HEK293 (cell line): ENCODE results near the gene PARD3B.

Source experiments
- CTCF ChIA-PET: fragments of 350-600 bp; formaldehyde crosslinking; extraction: SDS; loops from one replicate; lab custom pipeline; 2021; ENCODE audit warnings: antibody characterized with exemption; lab: Yijun Ruan, JAX
- POLR2A ChIA-PET: fragments of 300-600 bp; formaldehyde crosslinking; extraction: SDS; loops from one replicate; lab custom pipeline; 2020; ENCODE audit warnings: antibody characterized with exemption, inconsistent platforms; lab: Yijun Ruan, JAX
- H3K27ac ChIP-seq: fragments of 200-500 bp; sonication (Bioruptor generic); 2 replicates; pipeline ENCODE4 v1.5.1; 2014; ENCODE audit warnings: low read depth, low read length, control low read depth, inconsistent platforms; ENCODE audit errors: extremely low read depth
- H3K36me3 ChIP-seq, 2 experiments: fragments of 200-500 bp in 1 of 2; sonication (Bioruptor generic) in 1 of 2; 1 replicate in 1 of 2; 2 replicates in 1 of 2; pipeline ENCODE4 v1.5.1; 2014 to 2017; ENCODE audit warnings: inconsistent platforms in 2 of 2, low read length in 2 of 2; ENCODE audit not compliant: control insufficient read depth in 2 of 2, insufficient read depth in 1 of 2
- H3K4me1 ChIP-seq: fragments of 200-500 bp; sonication (Bioruptor generic); 2 replicates; pipeline ENCODE4 v1.5.1; 2014; ENCODE audit warnings: mild to moderate bottlenecking, low read length, inconsistent platforms; ENCODE audit not compliant: control insufficient read depth, insufficient read depth
- H3K4me3 ChIP-seq: 2 replicates; pipeline ENCODE4 v1.5.1; 2011; ENCODE audit warnings: low read depth, mild to moderate bottlenecking, control low read depth, low read length, moderate library complexity
- H3K9me3 ChIP-seq: fragments of 200-500 bp; sonication (Bioruptor generic); 2 replicates; pipeline ENCODE4 v1.5.1; 2014; ENCODE audit warnings: low read depth, low read length, inconsistent platforms; ENCODE audit not compliant: control insufficient read depth, insufficient read depth
- GLIS1 ChIP-seq: fragments of 450-650 bp; formaldehyde crosslinking; IDR thresholded peaks from 2 replicates; pipeline ENCODE4 v1.5.1; 2016; ENCODE audit warnings: missing biosample characterization, missing genetic modification characterization
- KLF8 ChIP-seq: fragments of 450-650 bp; formaldehyde crosslinking; IDR thresholded peaks from 2 replicates; pipeline ENCODE4 v1.5.1; 2016; ENCODE audit warnings: missing biosample characterization, missing genetic modification characterization
- MEIS1 ChIP-seq: sonication (generic); formaldehyde crosslinking; IDR thresholded peaks from 2 replicates; pipeline ENCODE4 v1.8.1; 2022; ENCODE audit warnings: missing genetic modification reagents, mild to moderate bottlenecking, borderline replicate concordance
- SALL2 ChIP-seq: fragments of 450-650 bp; formaldehyde crosslinking; IDR thresholded peaks from 2 replicates; pipeline ENCODE4 v1.5.0; 2017; ENCODE audit warnings: missing biosample characterization, mild to moderate bottlenecking, missing genetic modification characterization, borderline replicate concordance
- TCF7L2 ChIP-seq: IDR thresholded peaks from 2 replicates; pipeline ENCODE4 v1.6.1; 2011; ENCODE audit warnings: low read depth, mild to moderate bottlenecking, inconsistent platforms, low read length, moderate library complexity, borderline replicate concordance
- ZNF18 ChIP-seq: fragments of 450-650 bp; formaldehyde crosslinking; IDR thresholded peaks from 2 replicates; pipeline ENCODE4 v1.5.1; 2016; ENCODE audit warnings: missing biosample characterization, missing genetic modification characterization
- ZNF19 ChIP-seq: fragments of 450-650 bp; formaldehyde crosslinking; IDR thresholded peaks from 2 replicates; pipeline ENCODE4; 2016; ENCODE audit warnings: missing biosample characterization, missing genetic modification characterization, low read depth
- ZNF211 ChIP-seq: fragments of 450-650 bp; formaldehyde crosslinking; IDR thresholded peaks from 2 replicates; pipeline ENCODE4 v1.5.1; 2016; ENCODE audit warnings: low read depth, missing biosample characterization, missing genetic modification characterization
- ZNF311 ChIP-seq: fragments of 450-650 bp; formaldehyde crosslinking; IDR thresholded peaks from 2 replicates; pipeline ENCODE4 v1.5.1; 2017; ENCODE audit warnings: missing biosample characterization, missing genetic modification characterization, borderline replicate concordance
- ZNF37A ChIP-seq: fragments of 450-650 bp; IDR thresholded peaks from 2 replicates; pipeline ENCODE4 v1.5.1; 2018; ENCODE audit warnings: missing biosample characterization, missing genetic modification characterization
- ZNF521 ChIP-seq: fragments of 450-650 bp; formaldehyde crosslinking; IDR thresholded peaks from 2 replicates; pipeline ENCODE4 v1.5.1; 2017; ENCODE audit warnings: missing biosample characterization, mild to moderate bottlenecking, missing genetic modification characterization
- ZNF549 ChIP-seq: fragments of 450-650 bp; IDR thresholded peaks from 2 replicates; pipeline ENCODE4 v1.5.1; 2018; ENCODE audit warnings: missing biosample characterization, missing genetic modification characterization, mild to moderate bottlenecking, inconsistent platforms, moderate library complexity
- ZNF600 ChIP-seq: fragments of 450-650 bp; formaldehyde crosslinking; IDR thresholded peaks from 2 replicates; pipeline ENCODE4 v1.5.1; 2016; ENCODE audit warnings: missing biosample characterization, missing genetic modification characterization
- ZNF677 ChIP-seq: fragments of 450-650 bp; IDR thresholded peaks from 2 replicates; pipeline ENCODE4 v1.5.0; 2018; ENCODE audit warnings: missing biosample characterization, mild to moderate bottlenecking, missing genetic modification characterization, moderate library complexity
- ZNF747 ChIP-seq: fragments of 450-650 bp; formaldehyde crosslinking; IDR thresholded peaks from 2 replicates; pipeline ENCODE4 v1.5.1; 2016; ENCODE audit warnings: missing biosample characterization, missing genetic modification characterization
- ZNF777 ChIP-seq: fragments of 450-650 bp; formaldehyde crosslinking; IDR thresholded peaks from 2 replicates; pipeline ENCODE4 v1.5.1; 2017; ENCODE audit warnings: missing biosample characterization, missing genetic modification characterization, borderline replicate concordance
- ZSCAN16 ChIP-seq: fragments of 450-650 bp; formaldehyde crosslinking; IDR thresholded peaks from 2 replicates; pipeline ENCODE4 v1.5.1; 2016; ENCODE audit warnings: missing biosample characterization, missing genetic modification characterization
- TF ChIP-seq, protein P1 (sequence below): fragments of 450-650 bp; formaldehyde crosslinking; IDR thresholded peaks from 2 replicates; pipeline ENCODE4 v1.5.1; 2017; ENCODE audit warnings: missing biosample characterization, mild to moderate bottlenecking, missing genetic modification characterization, moderate library complexity
- TF ChIP-seq, protein P2 (sequence below): fragments of 450-650 bp; formaldehyde crosslinking; IDR thresholded peaks from 2 replicates; pipeline ENCODE4 v1.5.1; 2016; ENCODE audit warnings: missing biosample characterization, missing genetic modification characterization, borderline replicate concordance

Gene PARD3B

GRCh38 chr2:204678031-204678430 is 132.8 kb downstream of the PARD3B start:
- Histone ChIP-seq H3K27ac (no peak overlapping the region), H3K36me3 (no peaks in the 10 kb centered on the region), H3K4me1 (peaks cover 3% of the 10 kb centered on the region), H3K9me3 (no peaks in the 10 kb centered on the region), H3K4me3 (no peak overlapping the region)
- ChIA-PET CTCF (interaction anchor here (0.7 to 1.1 kb wide), 2 partner anchors 17 to 106 kb away, joined by 3 read pairs; no protein-coding TSS in a partner anchor), POLR2A (no interaction called here)
- no peak for TF ChIP-seq ZNF747 (tag by site-specific recombination)
- no peak for TF ChIP-seq MEIS1 (CRISPR knock-in tag)
- no peak for TF ChIP-seq TCF7L2
- TF ChIP-seq KLF8: no peak
- TF ChIP-seq, protein P1, sequence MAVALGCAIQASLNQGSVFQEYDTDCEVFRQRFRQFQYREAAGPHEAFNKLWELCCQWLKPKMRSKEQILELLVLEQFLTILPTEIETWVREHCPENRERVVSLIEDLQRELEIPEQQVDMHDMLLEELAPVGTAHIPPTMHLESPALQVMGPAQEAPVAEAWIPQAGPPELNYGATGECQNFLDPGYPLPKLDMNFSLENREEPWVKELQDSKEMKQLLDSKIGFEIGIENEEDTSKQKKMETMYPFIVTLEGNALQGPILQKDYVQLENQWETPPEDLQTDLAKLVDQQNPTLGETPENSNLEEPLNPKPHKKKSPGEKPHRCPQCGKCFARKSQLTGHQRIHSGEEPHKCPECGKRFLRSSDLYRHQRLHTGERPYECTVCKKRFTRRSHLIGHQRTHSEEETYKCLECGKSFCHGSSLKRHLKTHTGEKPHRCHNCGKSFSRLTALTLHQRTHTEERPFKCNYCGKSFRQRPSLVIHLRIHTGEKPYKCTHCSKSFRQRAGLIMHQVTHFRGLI: no peak
- TF ChIP-seq ZNF18 (tag by site-specific recombination): no peak
- TF ChIP-seq GLIS1 (tag by site-specific recombination): no peak
- TF ChIP-seq, all 188 proteins: peak for 0

DNA sequence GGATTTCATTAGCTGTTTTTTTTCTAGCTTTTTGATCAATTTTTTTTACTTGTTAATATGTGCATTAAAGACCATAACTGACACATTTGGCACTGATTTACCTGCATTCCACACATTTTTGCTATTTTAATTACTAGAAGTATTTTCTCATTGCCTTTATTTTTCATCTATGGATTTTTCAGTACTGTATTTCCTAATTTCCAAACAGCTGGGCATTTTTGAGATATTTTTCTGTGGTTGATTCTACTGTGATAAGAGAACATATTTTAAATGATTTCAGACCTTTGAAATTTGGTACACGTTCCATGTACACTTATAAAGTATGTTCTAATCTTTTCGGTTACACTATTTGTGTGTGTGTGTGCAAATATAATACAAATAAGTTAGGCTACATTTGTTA is 135.3 kb downstream of the PARD3B start:
- peaks cover 3% of the 10 kb centered on the region for H3K4me1 ChIP-seq
- no peaks in the 10 kb centered on the region for H3K9me3 ChIP-seq
- no peak overlapping the region for H3K27ac ChIP-seq
- H3K36me3 ChIP-seq: no peaks in the 10 kb centered on the region
- CTCF ChIA-PET: interaction anchor here (0.7 kb wide), 2 partner anchors 23 to 33 kb away, joined by 3 read pairs; no protein-coding TSS in a partner anchor
- TF ChIP-seq ZNF37A (tag by site-specific recombination) (no peak), ZNF600 (no peak)
- POLR2A ChIA-PET: no interaction called here
- no peak overlapping the region for H3K4me3 ChIP-seq

- H3K27ac ChIP-seq: no peak overlapping the region
- no peaks in the 10 kb centered on the region for H3K36me3 ChIP-seq
- ChIA-PET CTCF (no interaction called here), POLR2A (no interaction called here)
- no peaks in the 10 kb centered on the region for H3K9me3 ChIP-seq
- H3K4me1 ChIP-seq: peaks cover 3% of the 10 kb centered on the region
- H3K4me3 ChIP-seq: no peak overlapping the region
- TF ChIP-seq ZNF211 (tag by site-specific recombination): no peak
- TF ChIP-seq, protein P2, sequence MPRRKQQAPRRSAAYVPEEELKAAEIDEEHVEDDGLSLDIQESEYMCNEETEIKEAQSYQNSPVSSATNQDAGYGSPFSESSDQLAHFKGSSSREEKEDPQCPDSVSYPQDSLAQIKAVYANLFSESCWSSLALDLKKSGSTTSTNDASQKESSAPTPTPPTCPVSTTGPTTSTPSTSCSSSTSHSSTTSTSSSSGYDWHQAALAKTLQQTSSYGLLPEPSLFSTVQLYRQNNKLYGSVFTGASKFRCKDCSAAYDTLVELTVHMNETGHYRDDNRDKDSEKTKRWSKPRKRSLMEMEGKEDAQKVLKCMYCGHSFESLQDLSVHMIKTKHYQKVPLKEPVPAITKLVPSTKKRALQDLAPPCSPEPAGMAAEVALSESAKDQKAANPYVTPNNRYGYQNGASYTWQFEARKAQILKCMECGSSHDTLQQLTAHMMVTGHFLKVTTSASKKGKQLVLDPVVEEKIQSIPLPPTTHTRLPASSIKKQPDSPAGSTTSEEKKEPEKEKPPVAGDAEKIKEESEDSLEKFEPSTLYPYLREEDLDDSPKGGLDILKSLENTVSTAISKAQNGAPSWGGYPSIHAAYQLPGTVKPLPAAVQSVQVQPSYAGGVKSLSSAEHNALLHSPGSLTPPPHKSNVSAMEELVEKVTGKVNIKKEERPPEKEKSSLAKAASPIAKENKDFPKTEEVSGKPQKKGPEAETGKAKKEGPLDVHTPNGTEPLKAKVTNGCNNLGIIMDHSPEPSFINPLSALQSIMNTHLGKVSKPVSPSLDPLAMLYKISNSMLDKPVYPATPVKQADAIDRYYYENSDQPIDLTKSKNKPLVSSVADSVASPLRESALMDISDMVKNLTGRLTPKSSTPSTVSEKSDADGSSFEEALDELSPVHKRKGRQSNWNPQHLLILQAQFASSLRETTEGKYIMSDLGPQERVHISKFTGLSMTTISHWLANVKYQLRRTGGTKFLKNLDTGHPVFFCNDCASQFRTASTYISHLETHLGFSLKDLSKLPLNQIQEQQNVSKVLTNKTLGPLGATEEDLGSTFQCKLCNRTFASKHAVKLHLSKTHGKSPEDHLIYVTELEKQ (tag by site-specific recombination): no peak
- TF ChIP-seq ZSCAN16 (tag by site-specific recombination): no peak
- TF ChIP-seq ZNF677 (tag by site-specific recombination): no peak
- TF ChIP-seq ZNF311 (tag by site-specific recombination): no peak
- TF ChIP-seq ZNF549 (tag by site-specific recombination): no peak
- TF ChIP-seq ZNF521: no peak
- TF ChIP-seq KLF8: no peak
- TF ChIP-seq ZNF777: no peak
- TF ChIP-seq ZNF19 (tag by site-specific recombination): no peak
- no peak for TF ChIP-seq SALL2 (tag by site-specific recombination)
Measured at GRCh38 chr2:204681412-204681811, 136.1 kb downstream of the PARD3B start.
